MG63 (cell line): Measurements from ENCODE around the gene GTF2IRD1. TPM values are rescaled to one million over a fixed set of nuclear protein-coding genes. Genes with fewer than 3 reads are reported as not detected.
"Not testable (repeated sequence)": the region's sequence is repeated elsewhere in the genome, so short reads cannot be mapped to it uniquely, and the experiment has no call there.

Experiments used
- DNase-seq: peaks from one replicate; pipeline ENCODE4 v3.0.0-alpha.2; 2020
- H3K27me3 ChIP-seq: fragments of 250-450 bp; sonication (Bioruptor Pico); 2 replicates; pipeline ENCODE4 v1.5.1; 2020; ENCODE audit warnings: mild to moderate bottlenecking, moderate library complexity
- H3K36me3 ChIP-seq: fragments of 250-450 bp; sonication (Bioruptor Pico); 2 replicates; pipeline ENCODE4 v1.5.1; 2020; ENCODE audit warnings: mild to moderate bottlenecking, moderate library complexity
- H3K4me3 ChIP-seq: fragments of 250-450 bp; sonication (Bioruptor Pico); 2 replicates; pipeline ENCODE4 v1.5.1; 2020; ENCODE audit warnings: mild to moderate bottlenecking, moderate library complexity
- H3K9me3 ChIP-seq: fragments of 250-450 bp; sonication (Bioruptor Pico); 2 replicates; pipeline ENCODE4 v1.5.1; 2020; ENCODE audit warnings: mild to moderate bottlenecking, moderate library complexity
- total RNA-seq: library from RNA; depleted of rRNA; stranded (reverse); fragments of >200 nt; shearing (Covaris generic); gene quantifications from 2 replicates; pipeline ENCODE4 v1.2.3, GENCODE V29; 2014; ENCODE audit warnings: low replicate concordance

The GTF2IRD1 gene
- total RNA-seq, 1 experiment from 2014 or later: 9.9 TPM

- Histone ChIP-seq H3K4me3 (no peak overlapping the region), H3K27me3 (no peaks in the 10 kb centered on the region), H3K36me3 (peaks cover 17% of the 10 kb centered on the region), H3K9me3 (no peaks in the 10 kb centered on the region)
- peak; percentile 10 for DNase-seq
These were observed 91.2 kb downstream of the GTF2IRD1 start for GRCh38 chr7:74544706-74545469.

GRCh38 chr7:74545921-74546320, 92.2 kb downstream of the GTF2IRD1 start:
- Histone ChIP-seq H3K4me3 (no peak overlapping the region), H3K36me3 (peaks cover 14% of the 10 kb centered on the region), H3K9me3 (no peaks in the 10 kb centered on the region), H3K27me3 (no peaks in the 10 kb centered on the region)
- DNase-seq: no peak

GRCh38 chr7:74553596-74554012, 99.9 kb downstream of the GTF2IRD1 start:
- not testable (repeated sequence) for H3K36me3 ChIP-seq, H3K9me3 ChIP-seq, DNase-seq, H3K27me3 ChIP-seq, H3K4me3 ChIP-seq

DNA sequence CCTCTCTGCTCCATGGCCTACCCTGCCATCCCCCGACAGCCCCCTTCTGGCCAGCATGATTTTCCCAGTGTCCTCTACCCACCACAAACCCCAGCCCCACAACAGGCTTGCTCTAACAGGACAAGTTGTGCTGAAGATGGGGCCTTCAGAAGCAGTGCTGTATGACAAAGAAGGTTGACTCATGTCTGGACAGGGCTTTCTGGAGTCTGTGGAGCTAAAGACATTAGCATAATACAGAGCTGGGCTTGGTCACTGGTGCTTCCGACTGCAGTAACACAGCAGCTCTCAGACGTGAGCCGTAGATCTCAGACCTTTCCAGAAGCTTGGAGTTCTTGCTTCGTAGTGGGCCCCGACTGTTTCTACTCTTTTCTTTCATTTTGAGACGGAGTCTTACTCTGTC, 100.5 kb downstream of the GTF2IRD1 start:
- no peak for DNase-seq

DNA sequence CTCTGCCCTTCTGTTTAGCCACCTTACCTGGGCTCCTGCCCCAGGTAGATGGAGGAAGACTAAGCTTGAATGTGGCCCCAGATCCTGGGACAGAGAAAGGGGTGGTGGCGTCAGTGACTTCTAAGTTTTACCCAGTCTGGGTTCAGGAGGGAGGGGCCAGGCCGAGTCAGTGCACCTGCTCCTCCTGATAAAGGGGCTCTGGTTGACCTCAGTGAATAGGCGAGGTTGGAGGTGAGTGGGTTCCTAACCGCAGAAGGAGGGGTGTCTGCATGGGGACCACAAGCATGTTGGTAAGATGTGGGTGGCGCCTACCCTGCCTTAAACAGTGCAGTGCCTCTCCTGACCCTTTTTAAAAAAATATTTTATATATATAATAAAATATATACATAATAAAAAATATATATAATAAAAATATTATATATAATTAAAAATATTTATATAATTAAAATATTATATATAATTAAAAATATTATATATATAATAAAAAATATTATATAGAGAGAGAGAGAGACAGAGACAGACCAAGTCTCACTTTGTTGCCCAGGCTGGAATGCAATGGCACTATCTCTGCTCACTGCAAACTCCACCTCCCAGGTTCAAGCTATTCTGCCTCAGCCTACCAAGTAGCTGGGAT, 106.5 kb downstream of the GTF2IRD1 start:
- Histone ChIP-seq H3K9me3 (no peaks in the 10 kb centered on the region), H3K27me3 (no peaks in the 10 kb centered on the region), H3K36me3 (peaks cover 5% of the 10 kb centered on the region; the same call in 1 of the 2 replicates), H3K4me3 (no peak overlapping the region)
- no peak for DNase-seq

More for the DNA sequence above, 100.5 kb downstream of the GTF2IRD1 start:
- Histone ChIP-seq H3K27me3 (no peaks in the 10 kb centered on the region), H3K9me3 (no peaks in the 10 kb centered on the region), H3K36me3 (no peaks in the 10 kb centered on the region; the same call in 1 of the 2 replicates), H3K4me3 (no peak overlapping the region)

DNA sequence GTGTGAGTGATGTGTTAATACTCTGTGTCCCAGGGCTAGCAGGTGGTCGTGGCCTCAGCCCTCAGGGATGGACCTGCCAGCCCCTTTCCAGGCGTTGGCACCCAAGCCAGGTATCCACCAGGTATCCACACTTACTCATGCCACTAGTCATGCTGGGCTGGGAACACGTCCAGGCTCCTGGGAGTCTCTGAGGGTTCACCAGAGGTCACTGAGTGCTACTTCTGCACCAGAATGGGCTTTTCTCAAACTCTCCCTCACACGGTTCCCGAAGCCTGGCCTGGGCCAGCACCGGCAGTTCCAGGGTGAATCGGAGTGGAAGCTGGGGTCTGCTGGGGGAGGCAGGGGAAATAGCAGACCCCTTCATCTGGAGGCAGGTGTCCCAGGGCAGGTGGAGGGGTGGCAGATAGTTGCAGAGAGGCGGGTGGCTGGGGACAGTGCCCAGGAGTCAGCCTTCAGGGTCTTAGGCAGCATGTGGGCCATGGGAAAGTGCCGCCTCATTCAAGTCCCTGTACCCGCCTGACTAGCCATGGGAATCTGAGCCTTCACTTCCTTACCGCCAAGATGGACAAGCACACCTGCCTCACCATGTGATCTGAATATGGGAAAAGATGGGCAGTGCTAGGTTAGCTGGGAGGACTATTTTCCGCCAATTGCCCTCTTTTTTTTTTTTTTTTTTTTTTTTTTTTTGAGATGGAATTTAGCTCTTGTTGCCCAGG, 108.3 kb downstream of the GTF2IRD1 start:
- DNase-seq: no peak
- no peaks in the 10 kb centered on the region for H3K27me3 ChIP-seq
- no peak overlapping the region for H3K4me3 ChIP-seq
- H3K9me3 ChIP-seq: no peaks in the 10 kb centered on the region
- H3K36me3 ChIP-seq: peaks cover 5% of the 10 kb centered on the region; the same call in 1 of the 2 replicates

- not testable (repeated sequence) for H3K36me3 ChIP-seq
These were observed 109.9 kb downstream of the GTF2IRD1 start for GRCh38 chr7:74563639-74564038.

DNA sequence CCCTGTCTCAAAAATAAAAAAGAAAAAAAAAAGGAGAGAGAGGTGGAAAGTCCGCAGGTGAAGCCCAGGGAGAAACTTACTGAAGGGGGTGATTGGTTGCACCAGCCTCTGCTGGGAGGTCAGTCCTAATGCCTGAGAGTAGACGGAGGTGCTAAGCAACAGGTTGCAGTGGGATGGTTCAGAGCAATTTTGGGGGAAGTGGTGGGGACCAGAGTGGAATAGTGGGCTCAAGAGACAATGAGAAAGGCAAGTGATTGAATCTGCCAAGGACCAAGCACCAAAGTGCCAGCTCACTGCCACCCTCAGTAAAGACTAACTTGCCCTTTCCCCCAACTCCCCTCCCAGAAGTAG, 113.6 kb downstream of the GTF2IRD1 start:
- Histone ChIP-seq H3K36me3 (no peaks in the 10 kb centered on the region), H3K4me3 (no peak overlapping the region), H3K9me3 (no peaks in the 10 kb centered on the region), H3K27me3 (no peaks in the 10 kb centered on the region)
- DNase-seq: no peak

More at GRCh38 chr7:74563639-74564038, 109.9 kb downstream of the GTF2IRD1 start:
- H3K9me3 ChIP-seq, H3K27me3 ChIP-seq, DNase-seq, H3K4me3 ChIP-seq: not testable (repeated sequence)

DNA sequence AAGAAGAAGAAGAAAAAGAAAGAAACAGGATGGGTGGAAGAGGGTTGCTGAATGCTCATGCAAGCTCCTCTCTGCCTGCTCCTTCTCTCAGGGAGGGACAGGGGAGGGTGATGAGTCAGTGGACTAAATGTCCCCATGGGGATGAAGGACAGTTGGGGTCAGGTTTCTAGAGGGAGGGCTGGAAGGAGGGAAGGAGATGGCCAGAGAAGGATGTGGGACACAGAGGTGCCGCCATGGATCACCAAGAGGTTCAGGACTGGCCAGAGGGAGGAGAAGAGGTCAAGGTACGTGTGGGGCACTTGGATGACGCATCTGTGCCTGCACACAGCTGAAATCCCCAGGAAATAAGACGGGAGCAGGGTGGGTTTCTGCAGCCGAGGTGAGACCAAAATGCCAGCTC, 115.0 kb downstream of the GTF2IRD1 start:
- Histone ChIP-seq H3K4me3 (no peak overlapping the region), H3K36me3 (no peaks in the 10 kb centered on the region), H3K27me3 (no peaks in the 10 kb centered on the region), H3K9me3 (no peaks in the 10 kb centered on the region)
- DNase-seq: no peak

DNA sequence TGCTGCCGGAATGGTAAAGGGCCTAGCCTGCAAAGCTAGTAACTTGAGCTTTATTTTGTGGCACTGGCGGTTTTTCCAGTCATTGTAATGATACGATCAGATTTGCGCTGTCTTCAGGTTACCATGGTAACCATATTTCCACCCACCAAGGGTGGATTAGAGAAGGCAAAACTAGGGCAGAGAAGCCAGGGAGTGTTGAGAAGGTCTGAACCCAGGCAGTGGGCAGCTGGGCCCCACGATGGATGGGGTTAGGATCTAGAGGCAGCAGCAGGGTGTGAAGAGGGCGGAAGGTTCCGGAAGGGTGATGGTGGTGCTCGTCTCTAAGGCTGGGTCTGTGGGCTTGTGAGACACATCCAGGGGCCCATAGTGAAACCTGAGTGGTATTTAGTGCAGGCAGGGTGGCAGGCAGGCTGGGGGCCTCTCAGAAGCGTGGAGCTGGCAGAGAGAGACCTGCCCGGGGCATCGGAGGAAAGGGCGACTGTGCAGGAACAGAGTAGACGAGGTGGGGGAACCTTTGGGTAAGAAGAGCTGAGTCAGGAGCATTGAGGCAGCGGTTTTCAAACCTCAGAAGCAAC, 115.9 kb downstream of the GTF2IRD1 start:
- Histone ChIP-seq H3K4me3 (no peak overlapping the region), H3K9me3 (no peaks in the 10 kb centered on the region), H3K36me3 (no peaks in the 10 kb centered on the region), H3K27me3 (no peaks in the 10 kb centered on the region)
- no peak for DNase-seq

DNA sequence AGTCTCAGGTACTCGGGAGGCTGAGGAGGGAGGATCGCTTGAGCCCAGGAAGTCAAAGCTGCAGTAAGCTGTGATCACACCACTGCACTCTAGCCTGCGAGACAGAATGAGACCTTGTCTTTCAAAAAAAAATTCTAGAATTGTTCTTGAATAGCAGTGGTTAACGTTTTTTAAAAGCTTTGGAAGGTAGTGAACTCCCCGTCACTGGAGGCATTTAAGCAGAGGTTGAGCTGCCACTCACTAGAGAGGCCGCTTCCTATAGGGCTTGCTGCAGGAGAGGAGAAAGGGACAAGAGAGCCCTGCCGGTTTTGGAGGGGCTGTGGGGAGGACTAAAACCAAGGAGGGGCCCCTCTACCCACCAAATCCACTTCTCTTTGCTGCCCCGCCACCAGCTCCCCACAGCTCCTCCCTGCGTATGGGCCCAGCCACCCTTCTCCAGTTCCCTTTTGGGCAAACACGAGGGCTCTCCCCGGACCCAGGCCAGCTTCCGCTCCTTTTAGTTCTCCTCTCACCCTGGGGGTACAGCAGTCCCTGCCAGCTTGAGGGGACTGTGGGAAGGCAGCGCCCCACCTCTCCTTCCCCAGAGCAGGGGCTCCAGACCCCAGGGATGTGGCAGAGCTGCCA, 116.9 kb downstream of the GTF2IRD1 start:
- Histone ChIP-seq H3K4me3 (no peak overlapping the region), H3K9me3 (no peaks in the 10 kb centered on the region), H3K36me3 (no peaks in the 10 kb centered on the region), H3K27me3 (no peaks in the 10 kb centered on the region)
- no peak for DNase-seq

DNA sequence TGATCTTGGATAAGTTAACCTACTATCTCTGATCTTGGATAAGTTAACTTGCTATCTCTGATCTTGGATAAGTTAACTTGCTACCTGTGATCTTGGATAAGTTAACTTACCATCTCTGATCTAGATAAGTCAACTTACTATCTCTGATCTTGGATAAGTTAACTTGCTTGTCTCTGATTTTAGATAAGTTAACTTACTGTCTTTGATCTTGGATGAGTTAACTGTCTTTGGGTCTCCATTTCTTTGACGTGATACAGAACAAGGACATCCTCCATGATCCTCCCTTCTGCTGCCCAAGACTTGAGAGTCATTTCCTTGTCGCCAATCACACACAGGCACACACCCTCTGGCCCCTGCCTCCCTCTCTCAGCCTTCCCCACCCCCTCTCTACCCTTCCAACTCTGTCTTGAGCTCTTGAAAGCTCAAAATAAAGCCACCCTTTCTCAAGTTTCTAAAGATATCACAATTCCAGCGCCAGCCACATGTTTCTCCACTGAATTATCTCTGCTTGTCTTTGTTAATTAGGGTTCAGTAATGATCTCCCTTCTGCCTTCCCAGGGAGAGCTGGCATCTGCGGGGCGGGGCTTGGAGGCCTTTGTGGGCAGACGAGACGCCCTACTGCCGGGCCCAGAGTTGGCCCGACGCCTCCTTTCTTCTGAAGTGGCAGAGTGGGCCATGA, 118.7 kb downstream of the GTF2IRD1 start:
- DNase-seq: no peak
- H3K27me3 ChIP-seq: no peaks in the 10 kb centered on the region
- H3K36me3 ChIP-seq: no peaks in the 10 kb centered on the region
- no peak overlapping the region for H3K4me3 ChIP-seq
- no peaks in the 10 kb centered on the region for H3K9me3 ChIP-seq

- Histone ChIP-seq H3K27me3 (no peaks in the 10 kb centered on the region), H3K36me3 (no peaks in the 10 kb centered on the region), H3K9me3 (no peaks in the 10 kb centered on the region), H3K4me3 (no peak overlapping the region)
- DNase-seq: no peak
These were observed 119.8 kb downstream of the GTF2IRD1 start for GRCh38 chr7:74573512-74573911.

- no peaks in the 10 kb centered on the region for H3K27me3 ChIP-seq
- H3K9me3 ChIP-seq: no peaks in the 10 kb centered on the region
- H3K36me3 ChIP-seq: no peaks in the 10 kb centered on the region
- H3K4me3 ChIP-seq: no peak overlapping the region
- peak; percentile 23 for DNase-seq
These were observed 121.5 kb downstream of the GTF2IRD1 start for GRCh38 chr7:74575083-74575784.

DNA sequence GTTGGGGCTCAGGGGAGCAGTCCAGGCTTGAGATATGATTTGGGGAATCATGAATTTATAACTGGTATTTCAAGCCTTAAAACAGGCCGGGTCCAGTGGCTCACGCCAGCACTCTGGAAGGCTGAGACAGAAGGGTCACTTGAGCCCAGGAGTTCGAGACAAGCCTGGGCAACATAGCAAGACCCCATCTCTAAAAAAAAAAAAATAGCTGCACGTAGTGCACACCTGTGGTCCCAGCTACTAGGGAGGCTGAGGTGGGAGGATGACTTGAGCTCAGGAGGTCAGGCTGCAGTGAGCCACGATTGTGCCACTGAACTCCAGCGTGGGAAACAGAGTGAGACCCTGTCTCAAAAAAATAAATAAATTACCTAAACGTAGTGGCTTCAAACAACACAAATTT, 122.1 kb downstream of the GTF2IRD1 start:
- H3K9me3 ChIP-seq: no peaks in the 10 kb centered on the region
- H3K4me3 ChIP-seq: no peak overlapping the region
- H3K36me3 ChIP-seq: no peaks in the 10 kb centered on the region
- DNase-seq: no peak
- no peaks in the 10 kb centered on the region for H3K27me3 ChIP-seq
